GM18511 (cell line): ENCODE results near the gene RALY.
"Not testable (repeated sequence)": the region's sequence is repeated elsewhere in the genome, so short reads cannot be mapped to it uniquely, and the experiment has no call there.

Experiments
- ATAC-seq: cut with Tn5 transposase; IDR thresholded peaks from one replicate; pipeline ENCODE4 v1.9.1; 2021; ENCODE audit warnings: mild to moderate bottlenecking, moderate library complexity; ENCODE audit not compliant: unreplicated experiment

The RALY gene

DNA sequence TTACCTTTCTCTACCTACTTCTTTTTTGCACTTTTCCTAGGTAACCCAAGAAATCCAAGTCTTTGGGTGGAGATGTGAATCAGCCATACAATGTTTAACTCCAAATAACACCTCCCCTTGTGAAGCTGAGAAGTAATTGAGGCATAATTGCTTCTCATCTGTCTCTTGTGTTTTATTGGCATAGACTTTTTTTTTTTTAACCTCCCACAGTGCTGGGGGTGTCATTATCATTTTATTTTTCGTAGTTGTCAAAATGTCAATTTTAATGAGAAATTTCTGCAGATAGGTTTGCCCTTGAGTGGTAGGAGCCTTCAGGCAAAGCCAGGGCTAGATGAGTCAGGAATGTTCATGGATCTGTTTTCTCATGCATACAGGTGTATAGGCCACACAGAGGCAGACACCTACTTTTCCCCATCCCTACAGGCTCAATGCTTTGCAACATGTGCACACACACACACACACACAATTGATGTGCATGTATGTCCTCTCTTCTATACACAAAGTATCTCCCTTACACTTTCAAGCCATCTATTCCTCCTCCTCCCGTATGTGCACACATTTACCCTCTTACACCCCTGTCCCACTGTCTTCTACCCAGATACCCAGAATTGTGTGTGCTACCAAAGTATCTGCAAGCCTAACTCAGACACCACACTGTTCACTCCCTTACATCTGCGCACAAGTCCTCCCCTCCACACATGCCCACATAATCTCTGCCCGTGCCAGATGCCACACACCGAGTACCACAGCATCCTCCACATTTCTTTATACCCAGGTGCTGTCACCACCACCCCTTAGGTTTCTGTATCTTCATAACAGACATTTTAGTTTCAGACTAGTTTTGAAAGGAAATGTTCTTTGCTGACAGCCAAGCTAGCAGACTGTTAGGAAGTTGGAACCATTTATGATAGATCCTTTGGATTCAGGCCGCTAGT, 22.0 kb downstream of the RALY start:
- ATAC-seq, result no peak

DNA sequence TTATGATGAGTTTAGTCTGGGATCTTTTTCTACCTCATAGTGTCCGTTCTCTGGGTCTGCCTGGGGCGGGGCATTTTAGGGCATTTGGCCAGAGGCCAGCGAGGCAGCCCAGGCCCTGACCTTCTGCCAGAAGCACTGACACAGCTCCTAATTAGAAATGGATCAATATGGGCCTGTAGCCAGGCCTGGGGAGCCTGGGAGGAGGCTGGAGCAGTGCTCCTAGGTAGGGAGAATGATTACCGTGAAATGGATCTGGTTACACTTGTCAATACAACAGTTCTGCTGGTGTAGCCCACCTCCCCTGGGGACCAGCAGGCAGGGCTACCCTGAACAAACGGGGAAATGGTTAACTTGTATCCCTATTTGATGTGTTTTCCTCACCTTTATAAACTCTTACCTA, 23.0 kb downstream of the RALY start:
- ATAC-seq, result no peak

DNA sequence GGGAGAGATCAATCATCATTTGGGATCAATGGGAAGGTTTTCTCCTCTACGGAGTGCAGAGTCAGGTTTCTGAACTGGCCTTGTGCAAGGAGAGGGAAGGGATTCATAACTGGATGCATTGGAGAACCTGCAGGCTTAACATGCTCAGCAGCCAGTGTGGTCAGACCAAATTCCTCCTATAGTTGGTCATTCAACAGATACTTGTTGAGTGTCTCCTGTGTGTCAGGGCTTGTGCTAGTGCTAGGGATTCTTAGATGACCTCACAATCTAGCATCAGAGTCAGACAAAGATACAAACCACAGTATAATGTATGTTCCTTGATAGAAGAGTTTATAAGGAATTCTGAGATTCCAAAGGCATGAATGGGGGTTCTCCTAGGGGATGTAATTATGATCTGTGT, 23.9 kb downstream of the RALY start:
- ATAC-seq, result no peak

DNA sequence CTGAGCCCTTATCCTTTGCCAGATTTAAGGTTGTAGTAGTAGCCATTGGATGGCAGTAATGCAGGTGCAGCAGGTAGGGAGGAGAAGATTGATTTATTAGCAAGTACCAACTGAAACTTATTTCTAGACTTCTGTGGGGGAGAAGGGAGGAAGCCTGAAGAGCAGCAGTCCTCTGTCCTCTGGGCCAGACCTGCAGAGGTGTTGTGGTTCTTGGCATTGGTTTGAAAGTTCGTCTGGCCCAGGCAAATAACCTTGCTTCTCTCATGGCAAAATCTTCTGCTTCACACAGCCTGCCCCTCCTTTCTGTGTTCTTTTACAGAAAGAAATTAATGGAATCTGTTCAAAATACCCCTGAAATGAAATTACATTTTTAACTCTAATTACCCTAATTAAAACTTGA, 24.5 kb downstream of the RALY start:
- no peak for ATAC-seq

DNA sequence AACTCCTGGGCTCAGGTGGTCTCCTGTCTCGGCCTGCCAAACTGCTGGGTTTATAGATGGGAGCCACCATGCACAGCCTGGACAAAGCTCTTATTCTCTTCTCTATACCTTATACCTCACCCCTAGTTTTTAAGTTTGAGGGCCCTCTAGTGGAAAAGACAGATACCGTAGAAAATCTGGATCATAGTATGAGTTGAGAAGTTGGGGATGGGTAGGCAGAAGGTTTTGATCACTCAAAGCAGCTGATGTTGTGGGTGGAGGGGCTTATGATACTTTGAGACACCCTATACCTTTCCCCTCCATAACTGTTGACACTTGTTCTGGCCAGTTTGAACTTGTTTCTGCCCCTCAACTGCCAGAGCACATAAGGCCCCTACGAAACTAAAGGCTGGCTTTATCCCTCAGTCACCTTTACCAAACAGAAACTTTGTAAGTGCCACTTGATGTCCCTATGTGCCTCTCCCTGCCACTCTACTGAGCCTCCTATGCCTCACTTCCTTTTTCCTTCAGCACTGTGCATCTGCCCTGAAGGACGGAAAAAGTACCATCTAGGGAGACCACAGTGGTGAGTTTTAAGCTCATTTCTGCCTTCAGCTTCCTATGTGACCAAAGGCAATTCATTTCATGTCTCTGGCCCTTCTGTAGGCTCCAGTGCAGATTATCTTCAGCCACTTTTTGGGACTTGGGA, 28.6 kb downstream of the RALY start:
- peak; percentile 72 for ATAC-seq

DNA sequence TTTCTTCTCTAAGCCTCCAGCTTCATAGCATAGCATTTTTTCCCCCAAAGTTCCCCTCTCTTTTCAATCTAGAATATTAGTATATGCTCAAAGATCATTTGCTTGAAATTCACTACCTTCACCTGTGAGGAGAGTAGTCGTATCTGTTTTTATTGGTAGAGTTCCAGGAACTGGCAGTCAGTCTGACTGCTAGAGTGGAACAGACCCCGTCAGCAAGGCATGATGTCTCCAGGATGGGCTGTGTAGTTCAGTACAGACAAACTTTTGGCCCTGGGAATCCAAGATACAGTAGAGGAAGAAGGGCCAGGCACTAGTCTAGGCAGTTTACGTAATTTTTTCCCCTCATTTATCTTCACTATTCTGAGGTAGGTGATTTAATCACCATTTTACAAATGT, 29.1 kb downstream of the RALY start:
- ATAC-seq, result no peak

DNA sequence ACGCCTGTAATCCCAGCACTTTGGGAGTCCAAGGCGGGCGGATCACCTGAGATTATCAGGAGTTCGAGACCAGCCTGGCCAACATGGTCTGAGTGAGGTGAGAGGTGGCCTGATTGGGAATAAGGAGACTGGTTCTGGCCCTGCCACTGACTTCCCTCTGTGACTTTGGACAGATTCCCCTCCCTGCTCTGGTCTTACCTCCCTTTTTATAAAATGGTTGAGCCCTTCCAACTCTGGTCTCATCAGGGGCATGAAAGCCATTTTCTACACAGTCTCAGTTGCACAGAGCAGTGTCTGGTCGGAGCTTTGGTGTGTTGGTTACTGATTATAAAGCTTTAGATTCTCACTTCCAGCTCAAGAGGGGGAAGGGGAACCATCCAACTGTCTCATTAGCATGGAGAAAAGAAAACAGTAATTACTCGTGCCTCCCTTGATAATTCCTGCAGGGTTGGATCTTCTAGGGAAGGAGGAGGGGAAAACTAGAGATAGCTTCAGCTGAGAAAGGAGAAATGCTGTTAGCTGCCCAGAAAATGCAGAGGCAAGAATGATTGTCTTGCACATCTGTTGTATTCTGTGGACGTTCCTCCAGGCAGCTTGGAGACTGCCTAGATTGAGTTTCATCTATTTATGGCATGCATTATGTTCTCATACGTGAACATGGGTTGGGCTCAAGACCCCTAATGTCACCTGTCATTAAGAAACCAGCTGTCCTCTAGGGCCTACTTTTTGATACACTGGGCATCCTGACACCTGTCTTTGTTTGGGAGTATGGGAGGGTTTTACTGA, 30.4 kb downstream of the RALY start:
- ATAC-seq, result no peak

DNA sequence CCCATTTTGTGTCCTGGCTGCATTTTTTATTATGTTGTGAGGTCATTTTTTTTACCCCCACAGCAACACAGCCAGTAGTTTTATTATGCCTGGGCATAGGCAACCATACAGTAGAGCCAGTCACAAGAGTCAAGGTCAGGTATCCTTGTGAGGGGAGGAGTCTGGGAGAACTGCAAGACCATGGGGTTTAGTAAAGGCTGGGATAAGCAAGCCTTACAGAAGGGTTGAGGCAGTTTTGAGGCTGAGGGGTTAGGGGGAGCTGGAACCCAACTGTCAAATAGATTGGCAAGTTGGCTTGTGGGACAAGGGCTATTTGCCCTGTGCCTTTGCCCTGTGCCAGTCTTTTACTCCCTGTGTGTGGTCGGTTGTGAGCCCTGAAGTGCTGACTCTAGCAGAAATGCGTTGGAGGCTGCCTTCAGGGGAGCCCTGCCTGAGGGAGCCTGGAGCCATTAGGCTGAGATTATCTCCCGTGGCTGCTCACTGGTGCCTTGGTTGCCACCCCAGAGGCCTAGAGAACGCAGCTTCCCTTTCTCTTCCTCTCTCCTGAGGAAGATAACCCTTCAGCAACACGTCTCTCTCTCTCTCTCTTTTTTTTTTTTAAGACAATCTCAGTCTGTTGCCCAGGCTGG, 31.1 kb downstream of the RALY start:
- no peak for ATAC-seq

DNA sequence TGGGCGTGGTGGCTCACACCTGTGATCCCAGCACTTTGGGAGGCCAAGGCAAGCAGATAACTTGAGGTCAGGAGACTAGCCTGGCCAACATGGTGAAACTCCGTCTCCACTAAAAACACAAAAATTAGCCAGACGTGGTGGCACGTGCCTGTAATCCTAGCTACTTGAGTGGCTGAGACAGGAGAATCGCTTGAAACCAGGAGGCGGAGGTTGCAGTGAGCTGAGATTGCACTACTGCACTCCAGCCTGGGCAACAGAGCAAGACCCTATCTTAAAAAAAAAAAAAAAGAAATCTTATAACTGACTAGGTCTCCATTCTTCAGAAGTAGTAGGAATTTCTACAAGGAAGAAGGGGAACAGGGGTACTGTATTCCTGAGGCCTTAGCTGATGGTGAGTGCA, 34.3 kb downstream of the RALY start:
- not testable (repeated sequence) for ATAC-seq

DNA sequence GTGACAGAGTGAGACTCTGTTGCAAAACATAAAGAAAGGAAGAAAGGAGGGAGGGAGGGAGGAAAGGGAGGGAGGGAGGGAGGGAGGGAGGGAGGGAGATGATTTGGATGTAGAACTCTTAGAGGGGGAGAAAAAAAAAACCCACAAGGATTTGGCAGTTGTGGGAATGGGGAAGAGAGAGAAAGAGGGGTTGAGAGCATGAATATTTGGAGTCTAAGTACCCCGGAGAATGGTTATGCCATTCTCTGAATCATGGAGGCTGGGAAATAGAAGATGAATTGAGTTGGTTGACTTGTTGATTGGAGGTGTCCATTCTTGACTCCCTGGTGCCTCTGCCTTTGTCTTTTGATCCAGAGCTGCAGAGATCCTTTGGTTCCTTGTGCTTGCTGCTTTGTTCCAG, 35.7 kb downstream of the RALY start:
- no peak for ATAC-seq

DNA sequence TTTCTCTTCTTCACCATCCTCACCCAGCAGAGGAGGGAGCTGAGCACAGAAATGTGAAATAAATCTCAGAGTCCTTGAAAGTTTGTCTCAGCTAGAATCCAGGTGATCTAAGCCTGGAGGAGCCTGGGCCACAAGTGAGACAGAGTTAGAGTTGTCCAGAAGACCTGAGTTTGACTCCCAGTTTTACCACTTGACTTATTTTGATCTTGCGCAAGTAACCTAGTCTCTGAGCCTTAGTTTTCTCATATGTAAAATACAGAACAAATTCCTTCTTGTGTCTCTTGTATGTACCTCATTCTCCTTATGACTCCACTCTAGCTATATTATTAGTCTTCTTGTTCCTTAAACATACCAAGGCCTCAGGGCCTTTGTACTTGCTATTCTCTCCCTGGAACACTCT, 36.7 kb downstream of the RALY start:
- no peak for ATAC-seq

DNA sequence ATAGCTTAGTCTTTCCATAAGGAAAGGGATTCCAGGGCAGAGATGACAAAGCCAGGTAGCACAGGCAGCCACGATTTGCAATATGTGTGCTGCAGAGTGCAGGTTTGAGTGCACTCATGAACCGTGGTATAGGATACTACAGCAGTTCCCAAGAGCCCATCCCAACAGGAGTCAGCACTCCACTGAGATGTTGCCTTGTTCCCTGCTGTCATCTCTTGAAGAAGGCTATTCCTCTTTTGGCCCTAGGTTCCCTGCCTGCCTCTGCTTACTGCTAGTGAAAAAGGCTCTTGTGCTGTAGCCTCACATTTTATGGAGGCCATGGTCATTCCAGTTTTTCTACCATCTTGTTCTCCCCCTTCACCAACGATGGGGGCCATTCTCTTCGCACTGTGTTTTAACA, 40.2 kb downstream of the RALY start:
- ATAC-seq, result no peak

DNA sequence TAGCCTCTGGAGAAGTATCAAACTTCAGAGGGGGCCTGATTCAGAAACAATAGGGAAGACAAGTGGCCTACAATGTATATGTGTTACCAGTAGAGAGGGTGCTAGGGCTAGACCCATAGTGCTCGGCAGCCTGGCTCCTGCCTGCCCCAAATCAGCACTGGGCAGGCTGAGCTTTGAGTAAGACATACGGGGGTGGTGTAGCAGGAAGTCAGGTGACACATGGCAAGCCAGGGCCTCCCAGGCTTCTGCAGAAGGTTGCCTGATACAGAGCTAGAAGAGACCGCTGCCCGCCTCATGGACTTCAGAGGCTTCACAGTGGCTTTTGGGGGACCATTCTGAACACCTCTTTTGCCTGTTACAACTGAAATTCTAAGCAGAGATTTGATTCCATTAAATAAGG, 43.4 kb downstream of the RALY start:
- ATAC-seq, result no peak

DNA sequence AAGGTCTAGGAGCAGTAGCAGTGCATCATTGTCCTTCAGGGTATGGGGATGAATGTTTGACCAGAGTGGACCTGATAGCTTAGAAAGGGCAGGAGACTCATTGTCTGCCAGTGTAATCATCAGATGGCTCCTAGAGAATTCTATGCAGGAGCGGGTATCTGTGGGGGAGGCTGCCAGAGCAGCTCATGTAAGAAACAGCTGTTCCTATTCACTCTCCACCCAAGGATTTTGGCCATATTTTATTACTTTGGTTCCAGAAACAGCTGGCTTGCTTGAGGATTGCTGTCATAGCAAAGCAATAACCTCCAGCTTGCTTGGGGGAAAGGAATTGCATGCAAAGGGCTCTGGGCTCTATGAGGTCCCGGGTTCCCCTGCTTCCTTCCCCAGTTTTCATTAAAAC, 44.1 kb downstream of the RALY start:
- no peak for ATAC-seq

DNA sequence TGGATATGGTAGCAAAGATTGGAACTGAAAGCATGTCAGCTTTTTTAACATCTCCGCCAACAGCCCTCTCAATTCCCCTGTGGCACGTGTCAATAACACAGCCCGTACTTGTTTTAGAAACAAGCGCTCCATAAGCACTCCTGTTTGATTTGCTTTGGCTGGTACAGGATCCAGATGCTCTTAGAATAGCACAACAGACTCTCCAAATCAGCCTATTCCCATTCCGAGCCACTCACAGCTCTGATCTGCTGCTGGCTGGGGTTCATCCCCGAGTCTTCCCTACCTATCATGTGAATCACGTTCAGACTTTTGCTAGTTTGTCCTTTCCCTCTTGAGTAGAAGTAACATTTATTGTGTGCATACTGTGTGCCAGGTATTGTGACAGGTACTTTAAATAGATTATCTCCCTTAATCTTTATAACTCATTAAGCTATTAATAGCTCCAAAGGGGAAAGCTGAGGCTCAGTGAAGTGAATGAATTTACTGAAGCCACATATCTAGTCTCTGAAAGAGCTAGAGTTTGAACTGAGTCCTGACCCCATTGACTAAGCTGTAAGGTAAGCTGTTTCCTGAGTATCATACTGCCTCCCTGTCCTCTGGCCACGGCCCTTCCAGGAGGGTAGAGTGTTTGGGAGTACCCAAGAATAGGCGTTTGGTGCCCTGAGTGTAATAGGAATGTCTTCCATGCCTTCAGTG, 46.7 kb downstream of the RALY start:
- ATAC-seq, result no peak

DNA sequence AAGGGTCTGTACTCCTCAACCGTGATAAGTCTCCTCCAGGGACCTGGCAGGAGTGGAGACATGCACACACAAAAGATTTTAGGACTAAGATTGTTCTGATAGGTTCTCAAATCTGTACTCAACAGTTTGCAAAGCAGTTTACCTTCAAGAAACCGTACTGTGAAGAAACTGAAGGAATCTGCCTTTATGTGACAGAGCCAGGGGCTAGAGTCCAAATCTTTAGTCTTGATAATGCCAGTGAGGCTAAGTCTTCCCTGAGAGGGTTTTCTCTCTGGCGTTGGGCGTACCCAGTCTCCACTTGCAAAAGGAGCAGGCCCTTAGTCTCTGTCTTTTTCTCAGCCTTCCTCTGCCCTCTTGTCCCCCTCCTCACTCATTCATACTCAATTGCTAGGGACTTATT, 47.5 kb downstream of the RALY start:
- ATAC-seq, result no peak

DNA sequence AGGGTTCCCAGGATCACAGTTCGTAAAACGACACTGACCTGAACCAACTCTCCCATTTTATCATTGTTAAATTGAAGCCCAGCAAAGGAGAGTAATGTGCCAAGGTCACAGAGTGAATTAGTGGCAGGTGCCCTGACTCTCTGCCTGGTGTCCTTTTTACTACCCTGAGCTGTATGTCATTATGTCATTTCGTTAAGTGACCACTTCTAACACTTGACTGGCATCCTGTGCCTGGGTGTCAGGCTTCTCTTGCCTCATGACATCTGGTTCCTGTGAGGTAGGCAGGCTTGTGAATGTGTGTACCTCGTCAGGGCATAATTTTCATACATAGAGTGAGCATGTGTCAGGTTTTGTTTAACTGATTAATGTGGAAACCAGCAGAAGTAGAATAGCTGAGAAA, 48.6 kb downstream of the RALY start:
- ATAC-seq, result no peak

DNA sequence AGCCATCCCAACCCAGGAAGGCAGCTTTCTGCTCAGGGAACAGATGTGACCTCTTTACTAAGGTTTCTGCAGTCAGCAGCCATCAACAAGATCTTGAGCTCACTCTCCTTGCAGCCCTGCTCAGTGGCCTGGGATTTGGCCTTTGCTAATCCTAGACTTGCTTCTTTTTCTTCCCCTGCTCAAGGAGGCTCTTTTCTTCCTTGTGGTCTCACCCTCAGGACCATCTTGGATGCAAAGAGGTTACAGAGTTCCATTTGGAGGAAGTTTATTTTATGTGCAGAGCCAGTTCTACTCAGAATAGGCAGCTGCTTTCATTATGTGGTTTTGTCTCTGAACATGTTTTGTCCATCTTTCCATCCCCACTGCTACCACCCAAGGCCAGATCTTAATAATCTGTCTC, 49.3 kb downstream of the RALY start:
- no peak for ATAC-seq

DNA sequence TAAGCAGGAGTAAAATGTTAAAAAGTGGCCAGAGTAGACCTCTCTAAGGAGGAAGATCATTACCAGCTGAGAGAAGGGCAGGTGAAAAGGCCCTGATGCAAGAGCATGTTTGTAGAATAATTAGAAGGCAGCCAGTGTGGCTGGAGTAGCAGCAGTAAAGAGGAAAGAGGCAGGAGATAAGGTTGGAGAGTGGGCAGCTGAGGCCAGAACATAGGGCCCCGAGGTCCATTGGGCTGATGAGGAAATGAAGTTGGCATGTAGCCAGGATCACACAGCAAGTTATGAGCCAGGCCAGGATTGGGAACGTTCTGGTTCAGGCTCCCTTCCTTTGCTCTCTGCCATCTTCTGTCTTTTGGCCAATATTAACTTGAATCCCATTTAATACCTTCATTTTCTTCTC, 51.6 kb downstream of the RALY start:
- no peak for ATAC-seq

DNA sequence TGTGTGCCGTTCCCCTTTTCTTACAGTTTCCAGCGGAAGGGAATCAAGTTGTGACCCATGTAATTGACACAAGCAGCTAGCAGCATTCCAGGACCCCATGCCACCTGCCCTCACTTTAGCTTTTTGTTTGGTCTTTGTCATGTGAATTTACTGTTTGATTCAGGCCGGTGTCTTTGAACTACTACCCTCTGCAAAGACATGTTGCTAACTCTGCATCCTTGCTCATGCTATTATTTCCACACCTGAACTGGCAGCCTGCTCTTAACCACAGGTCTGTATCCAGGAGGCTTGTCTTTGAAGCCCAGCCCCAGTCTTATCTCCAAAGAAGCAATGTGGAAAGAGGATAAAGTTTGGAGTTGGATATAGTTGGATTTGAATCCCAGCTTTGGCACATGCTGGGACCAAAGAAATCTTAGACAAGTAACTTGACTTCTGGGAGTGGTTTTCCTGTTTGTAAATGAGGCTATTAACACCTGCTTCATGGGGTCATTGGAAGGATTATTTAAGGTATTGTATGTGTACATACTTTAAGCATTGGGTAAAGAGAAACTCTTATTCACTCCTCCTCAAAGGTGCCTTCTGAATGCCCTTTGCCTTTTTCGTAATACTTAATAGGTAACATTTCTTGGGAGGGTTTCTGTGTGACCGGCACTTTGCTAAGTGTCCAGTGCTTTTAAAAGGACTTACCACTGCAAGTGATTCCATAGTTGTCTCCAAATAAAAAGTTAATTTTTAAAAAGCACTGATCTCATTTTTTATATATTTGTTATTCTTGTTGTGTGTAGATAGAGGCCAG, 52.4 kb downstream of the RALY start:
- no peak for ATAC-seq
